ENCODE data around the gene PYGB.

PYGB gene

GRCh38 chr20:25280574-25281535 lies 33.0 kb downstream of the PYGB start:
- DNase-seq: no peak

- DNase-seq: no peak
Observed at GRCh38 chr20:25281541-25281991, 33.7 kb downstream of the PYGB start.

- DNase-seq: no peak
Observed at GRCh38 chr20:25282034-25282781, 34.3 kb downstream of the PYGB start.

- no peak for DNase-seq
Observed at GRCh38 chr20:25282796-25283195, 34.9 kb downstream of the PYGB start.

GRCh38 chr20:25283221-25283951 lies 35.5 kb downstream of the PYGB start:
- no peak for DNase-seq

DNA sequence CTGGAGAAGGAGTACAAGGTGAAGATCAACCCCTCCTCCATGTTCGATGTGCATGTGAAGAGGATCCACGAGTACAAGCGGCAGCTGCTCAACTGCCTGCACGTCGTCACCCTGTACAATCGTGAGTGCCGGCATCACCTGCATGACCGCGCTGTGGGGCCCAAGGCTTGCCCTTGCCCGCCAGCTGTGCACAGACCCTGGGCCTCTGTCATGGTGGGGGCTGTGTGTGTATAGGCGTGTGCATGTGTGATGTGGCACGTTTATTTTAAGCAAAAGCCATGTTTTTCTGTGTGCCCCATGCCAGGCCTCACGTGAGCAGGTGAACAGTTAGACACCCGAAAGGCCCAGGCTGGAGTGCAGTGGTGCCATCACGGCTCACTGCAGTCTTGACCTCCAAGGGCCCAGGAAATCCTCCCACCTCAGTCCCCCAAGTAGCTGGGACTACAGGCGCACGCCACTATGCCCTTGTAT lies 36.3 kb downstream of the PYGB start:
- DNase-seq: no peak

DNA sequence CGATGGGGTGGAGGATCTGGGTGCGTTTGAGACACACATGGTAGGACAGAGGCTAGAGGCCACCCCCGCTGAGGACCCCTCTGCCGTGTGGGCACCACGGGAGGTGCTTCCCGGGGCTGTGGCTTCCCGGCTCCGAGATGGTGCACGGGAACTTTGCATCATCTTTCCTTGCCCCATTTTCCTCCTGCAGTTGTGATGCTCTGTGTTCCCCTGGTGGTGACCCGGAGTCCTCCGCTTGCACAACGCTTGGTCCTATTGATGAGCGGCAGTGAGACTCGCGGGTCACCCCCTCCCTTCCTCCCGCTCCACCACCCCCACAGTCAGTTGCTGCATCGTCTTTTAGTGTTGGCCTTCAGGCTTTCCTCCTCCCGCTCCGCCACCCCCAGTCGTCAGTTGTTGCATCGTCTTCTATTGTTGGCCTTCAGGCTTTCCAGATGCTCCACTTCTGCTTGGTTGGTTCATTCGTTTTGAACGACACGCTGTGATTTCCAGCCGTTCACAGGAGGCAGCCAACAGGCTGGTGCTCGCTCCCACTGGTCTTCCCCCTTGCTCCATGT lies 37.3 kb downstream of the PYGB start:
- DNase-seq: no peak

- DNase-seq: no peak
Observed at GRCh38 chr20:25285856-25286798, 38.2 kb downstream of the PYGB start.

GRCh38 chr20:25286917-25287316 lies 39.0 kb downstream of the PYGB start:
- no peak for DNase-seq

GRCh38 chr20:25287631-25288290 lies 39.9 kb downstream of the PYGB start:
- DNase-seq: no peak

DNA sequence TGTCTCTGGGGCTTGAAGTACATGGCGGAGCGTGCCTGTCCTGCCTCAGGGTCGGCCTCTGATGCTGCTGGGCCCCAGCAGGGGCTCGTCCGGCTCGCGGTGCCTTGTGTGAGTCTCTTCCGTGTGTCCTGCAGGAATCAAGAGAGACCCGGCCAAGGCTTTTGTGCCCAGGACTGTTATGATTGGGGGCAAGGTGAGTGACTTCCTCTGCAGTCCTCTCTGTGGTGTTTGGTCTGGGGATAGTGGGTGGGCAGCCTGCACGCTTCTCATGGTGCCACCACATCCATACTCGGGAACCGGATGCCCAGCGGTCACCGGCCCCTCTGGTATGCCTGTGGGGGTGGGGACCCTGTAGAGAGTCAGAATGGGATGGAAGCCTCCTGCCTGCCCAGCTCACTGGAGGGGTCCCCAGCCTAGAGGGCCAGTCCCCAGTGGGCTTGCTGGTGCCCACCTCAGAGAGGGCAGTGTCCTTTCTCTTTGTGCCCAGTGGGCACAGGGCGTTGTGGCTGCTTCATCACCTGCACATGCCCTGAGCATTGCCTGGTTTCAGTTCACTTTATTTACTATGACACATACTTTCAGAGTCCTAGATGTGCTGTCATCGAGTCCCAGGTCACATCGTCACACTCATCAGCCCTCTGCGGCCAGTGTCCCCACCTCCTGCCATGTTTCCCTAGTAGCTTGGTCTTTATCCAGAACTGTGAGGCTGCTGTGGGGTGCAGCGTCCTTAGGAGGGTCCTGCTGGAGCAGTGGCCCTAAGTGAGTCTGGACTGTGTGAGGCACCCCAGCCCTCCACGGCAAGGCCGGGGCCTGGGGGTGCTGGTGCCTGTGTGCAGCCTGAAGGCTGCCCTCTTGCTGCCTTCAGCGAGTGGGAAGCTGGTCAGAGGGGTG lies 40.7 kb downstream of the PYGB start:
- DNase-seq: no peak

GRCh38 chr20:25289886-25290597 lies 42.2 kb downstream of the PYGB start:
- no peak for DNase-seq

DNA sequence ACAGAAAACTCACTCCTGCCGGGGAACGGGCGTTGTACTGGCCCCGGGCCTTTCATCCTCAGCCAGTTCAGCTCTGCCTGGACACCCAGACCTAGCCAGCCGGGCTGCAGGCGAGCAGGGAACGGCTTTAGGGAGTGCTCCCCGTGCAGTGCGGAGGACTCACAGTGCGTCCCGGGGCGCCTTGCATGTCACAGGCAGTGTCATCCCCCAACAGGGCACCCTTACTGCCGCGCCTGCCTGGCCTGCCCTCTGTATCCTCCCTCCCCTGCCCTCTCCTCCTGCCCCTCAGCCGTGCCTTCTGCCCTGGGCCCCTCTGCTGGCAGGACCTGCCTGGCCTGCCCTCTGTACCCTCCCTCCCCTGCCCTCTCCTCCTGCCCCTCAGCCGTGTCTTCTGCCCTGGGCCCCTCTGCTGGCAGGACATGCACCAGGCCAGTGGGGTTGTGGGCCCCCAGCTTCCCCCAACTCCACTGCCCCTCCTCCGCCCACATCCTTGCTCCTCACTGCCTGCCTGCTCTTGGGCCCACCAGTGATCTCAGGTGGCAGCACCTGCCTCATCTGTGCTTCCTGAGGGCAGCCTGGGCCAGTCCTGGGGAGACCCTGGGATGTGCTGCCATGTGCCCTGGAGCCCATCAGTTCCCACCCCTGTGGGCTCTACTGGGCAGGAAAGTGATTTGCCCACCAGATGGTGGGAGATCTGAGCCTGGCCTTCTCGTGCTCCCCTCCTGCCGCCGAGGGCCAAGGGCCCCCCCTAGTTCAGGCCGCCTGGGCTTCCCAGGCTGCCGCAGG lies 43.0 kb downstream of the PYGB start:
- DNase-seq: no peak

DNA sequence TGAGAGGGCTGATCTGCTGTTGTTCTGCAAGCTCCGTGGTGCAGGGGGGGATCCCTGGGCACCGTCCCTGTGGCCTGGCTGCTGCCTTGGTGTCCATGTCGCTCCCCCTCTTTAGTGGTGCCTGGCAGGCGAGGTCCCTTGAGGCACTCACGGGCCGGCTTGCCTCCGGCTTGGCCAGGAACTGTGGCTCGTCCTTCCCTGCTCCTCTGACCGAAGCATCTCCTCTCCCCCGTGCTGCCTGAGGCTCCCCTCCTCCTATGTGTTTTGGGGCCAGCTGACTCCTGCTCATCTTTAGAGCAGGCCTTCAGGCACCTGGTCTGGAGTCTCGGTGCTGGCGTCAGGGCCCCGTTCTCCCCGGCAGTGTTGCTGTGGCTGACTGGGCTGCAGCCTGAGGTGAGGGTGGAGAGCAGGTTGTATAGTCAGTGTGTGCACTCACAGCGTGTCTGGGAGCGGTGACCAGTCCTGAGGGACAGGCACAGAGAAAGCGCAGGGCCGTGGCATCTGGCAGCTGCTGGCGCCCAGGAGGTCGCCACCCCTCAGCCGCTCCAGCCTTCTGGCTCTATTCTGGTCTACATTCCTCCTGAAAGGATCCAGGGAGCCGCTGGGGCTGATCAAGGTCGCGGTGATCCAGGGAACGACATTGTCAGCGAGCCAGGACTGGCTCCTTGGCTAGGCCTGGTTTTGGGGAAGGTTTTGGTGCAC lies 43.7 kb downstream of the PYGB start:
- no peak for DNase-seq

DNA sequence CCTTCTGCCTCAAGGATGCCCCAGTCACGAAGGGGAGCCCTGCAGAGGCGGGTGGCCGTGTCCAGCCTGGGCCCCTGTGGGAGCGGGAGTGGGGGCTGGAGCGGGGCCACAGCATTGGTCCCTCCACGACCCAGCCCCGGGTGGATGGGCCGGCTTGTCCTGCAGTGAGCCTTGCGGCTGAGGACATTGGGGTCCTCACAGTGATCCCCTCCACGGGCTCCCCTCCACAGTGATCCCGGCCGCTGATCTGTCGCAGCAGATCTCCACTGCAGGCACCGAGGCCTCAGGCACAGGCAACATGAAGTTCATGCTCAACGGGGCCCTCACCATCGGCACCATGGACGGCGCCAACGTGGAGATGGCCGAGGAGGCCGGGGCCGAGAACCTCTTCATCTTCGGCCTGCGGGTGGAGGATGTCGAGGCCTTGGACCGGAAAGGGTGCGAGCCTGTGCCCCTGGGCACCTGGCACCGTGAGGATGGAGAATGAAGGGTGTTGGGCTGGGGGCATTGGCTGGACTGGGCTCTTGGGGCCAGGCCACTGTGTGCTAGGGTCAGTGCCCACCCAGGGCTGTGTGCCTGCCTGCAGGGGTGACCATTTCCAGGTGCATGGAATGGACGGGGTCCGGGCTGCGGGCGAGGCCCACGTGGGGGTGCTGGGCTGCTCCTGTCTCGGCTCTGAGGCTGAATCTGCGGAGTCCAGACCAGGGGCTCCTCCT lies 44.4 kb downstream of the PYGB start:
- DNase-seq: no peak

DNA sequence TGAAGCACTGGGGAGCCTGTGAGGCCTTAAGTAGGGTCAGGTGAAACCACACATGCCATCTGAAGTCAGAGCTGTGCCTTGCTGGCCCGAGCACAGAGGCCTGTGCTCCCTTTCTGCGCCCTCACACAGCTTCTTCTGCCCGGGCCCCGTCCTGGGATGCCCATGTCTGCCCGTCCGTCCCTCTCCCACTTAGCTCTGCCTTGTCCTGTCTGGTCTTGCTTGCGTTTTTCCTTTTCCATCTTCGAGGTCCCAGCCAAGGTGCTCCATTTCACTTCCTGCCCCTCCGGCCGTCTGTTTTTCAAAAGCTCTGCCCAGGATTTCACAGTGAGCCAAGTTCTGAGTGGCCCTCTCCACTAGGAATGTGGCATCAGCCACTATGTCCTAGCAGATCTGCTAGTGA lies 45.6 kb downstream of the PYGB start:
- DNase-seq: no peak
